ENCODE measurements around the gene SLC25A26. TPM values are rescaled to one million over a fixed set of nuclear protein-coding genes. Genes with fewer than 3 reads are reported as not detected.

SLC25A26 gene
- total RNA-seq, 1 experiment from 2014 or later = 13.2 TPM

GRCh38 chr3:66383023-66383422 is 162.2 kb downstream of the SLC25A26 start:
- TF ChIP-seq SIN3A (IDR thresholded peaks at IDR 0.05; ENCODE audit: borderline replicate concordance, insufficient read depth, low read depth, low read length) (no peak), REST (IDR thresholded peaks at IDR 0.05; ENCODE audit: insufficient read depth in 1 of 2, low read depth in 2 of 2, low read length in 1 of 2) (no peak)
- no peak for ATAC-seq
- BruUV-seq (replicated peaks) = no TSS peak
- no peaks in the 10 kb centered on the region for H3K27me3 ChIP-seq (ENCODE audit: control insufficient read depth, insufficient read depth, low read length)
- ChIA-PET CTCF (no interaction called here), POLR2A (no interaction called here)
- in situ Hi-C loops (cut with HindIII; ENCODE audit: low pct_unique_long_range_greater_than_20kb, low sequenced_read_pairs) = no loop called here
- no peak overlapping the region for H3K27ac ChIP-seq (ENCODE audit: low read length)
- no peak overlapping the region for H3K4me3 ChIP-seq (ENCODE audit: low read depth in 2 of 2, low read length in 2 of 2)
- H3K4me1 ChIP-seq (ENCODE audit: control insufficient read depth, insufficient read depth, low read length) = no peaks in the 10 kb centered on the region
- intact Hi-C loops (cut with micrococcal nuclease; ENCODE audit: unreplicated experiment) = no loop called here
- no peak for DNase-seq (ENCODE audit: low read depth, low spot score)
- H3K36me3 ChIP-seq (ENCODE audit: control insufficient read depth, insufficient read depth, low read length) = no peaks in the 10 kb centered on the region
- H3K9me3 ChIP-seq (ENCODE audit: control insufficient read depth, insufficient read depth, low read depth, low read length) = no peaks in the 10 kb centered on the region

- in situ Hi-C loops (cut with HindIII; ENCODE audit: low pct_unique_long_range_greater_than_20kb, low sequenced_read_pairs) = no loop called here
- no peaks in the 10 kb centered on the region for H3K9me3 ChIP-seq (ENCODE audit: control insufficient read depth, insufficient read depth, low read depth, low read length)
- ChIA-PET POLR2A (interaction anchor here (0.6 kb wide), 1 partner anchor 1884 kb away, joined by 3 read pairs; no protein-coding TSS in a partner anchor), CTCF (no interaction called here)
- H3K4me1 ChIP-seq (ENCODE audit: control insufficient read depth, insufficient read depth, low read length) = no peaks in the 10 kb centered on the region
- intact Hi-C loops (cut with micrococcal nuclease; ENCODE audit: unreplicated experiment) = no loop called here
- TF ChIP-seq REST (IDR thresholded peaks at IDR 0.05; ENCODE audit: insufficient read depth in 1 of 2, low read depth in 2 of 2, low read length in 1 of 2) (no peak), TCF7L2 (IDR thresholded peaks at IDR 0.05; ENCODE audit: low read depth, low read length) (no peak), SIN3A (IDR thresholded peaks at IDR 0.05; ENCODE audit: borderline replicate concordance, insufficient read depth, low read depth, low read length) (no peak), POLR2AphosphoS5 (IDR thresholded peaks at IDR 0.05; ENCODE audit: low read depth, low read length) (no peak), CTCF (IDR thresholded peaks at IDR 0.05) (no peak)
- BruUV-seq (replicated peaks) = no TSS peak
- H3K4me3 ChIP-seq (ENCODE audit: low read depth in 2 of 2, low read length in 2 of 2) = no peak overlapping the region
- no peaks in the 10 kb centered on the region for H3K27me3 ChIP-seq (ENCODE audit: control insufficient read depth, insufficient read depth, low read length)
- ATAC-seq (no peak), DNase-seq (ENCODE audit: low read depth, low spot score) (no peak)
- no peaks in the 10 kb centered on the region for H3K36me3 ChIP-seq (ENCODE audit: control insufficient read depth, insufficient read depth, low read length)
- H3K27ac ChIP-seq (ENCODE audit: low read length) = no peak overlapping the region
Observed at GRCh38 chr3:66383998-66384745, 163.4 kb downstream of the SLC25A26 start.
